Measurements from ENCODE around the gene ZNF513.

Gene ZNF513

GRCh38 chr2:27370816-27371620, 9.5 kb downstream of the ZNF513 start:
- no peaks in the 10 kb centered on the region for H3K9me2 ChIP-seq (ENCODE audit: low read depth, low read length)
- H3K4me1 ChIP-seq (ENCODE audit: insufficient read depth, low read length, severe bottlenecking), result peaks cover 25% of the 10 kb centered on the region
- no peaks in the 10 kb centered on the region for H3K9me3 ChIP-seq (ENCODE audit: low read length)
- H3F3A ChIP-seq (ENCODE audit: insufficient read depth, low read length), result no peaks in the 10 kb centered on the region
- no peaks in the 10 kb centered on the region for H4K20me1 ChIP-seq (ENCODE audit: insufficient read depth, low read length)
- peaks cover 62% of the 10 kb centered on the region for H3K36me3 ChIP-seq (ENCODE audit: insufficient read depth, low read length)
- peak overlapping the region; percentile 82 for H3K4me2 ChIP-seq (ENCODE audit: low read length)
- TF ChIP-seq EZH2 (IDR thresholded peaks at IDR 0.05; ENCODE audit: borderline replicate concordance, low read length) (no peak), CTCF (IDR thresholded peaks at IDR 0.05; ENCODE audit: low read length) (no peak)
- H3K9ac ChIP-seq (ENCODE audit: low read length), result peak overlapping the region; percentile 85
- H3K4me3 ChIP-seq (ENCODE audit: low read depth, low read length, poor library complexity, severe bottlenecking), result peak overlapping the region; percentile 88
- no peaks in the 10 kb centered on the region for H3K27me3 ChIP-seq (ENCODE audit: insufficient read depth, low read length)
- no peaks in the 10 kb centered on the region for H3K79me2 ChIP-seq (ENCODE audit: insufficient read depth, low read length)
- H2AFZ ChIP-seq (ENCODE audit: low read length), result no peak overlapping the region
- H3K27ac ChIP-seq (ENCODE audit: low read depth, low read length, poor library complexity, severe bottlenecking), result peak overlapping the region; percentile 71

GRCh38 chr2:27370026-27370815, 10.3 kb downstream of the ZNF513 start, which contains the start of the genes EIF2B4 and SNX17:
Gene EIF2B4 (minus strand): TSS chr2:27370338. CDS start chr2:27370314, 24 bp downstream.
Gene SNX17 (plus strand): TSS chr2:27370616. CDS start chr2:27370744, 128 bp downstream.
- no peaks in the 10 kb centered on the region for H4K20me1 ChIP-seq (ENCODE audit: insufficient read depth, low read length)
- H3F3A ChIP-seq (ENCODE audit: insufficient read depth, low read length), result no peaks in the 10 kb centered on the region
- peaks cover 60% of the 10 kb centered on the region for H3K36me3 ChIP-seq (ENCODE audit: insufficient read depth, low read length)
- H2AFZ ChIP-seq (ENCODE audit: low read length), result no peak within 1 kb of the TSS
- peaks cover 25% of the 10 kb centered on the region for H3K4me1 ChIP-seq (ENCODE audit: insufficient read depth, low read length, severe bottlenecking)
- peak within 1 kb of the TSS; percentile 88 for H3K4me3 ChIP-seq (ENCODE audit: low read depth, low read length, poor library complexity, severe bottlenecking)
- peak within 1 kb of the TSS; percentile 85 for H3K9ac ChIP-seq (ENCODE audit: low read length)
- H3K9me2 ChIP-seq (ENCODE audit: low read depth, low read length), result no peaks in the 10 kb centered on the region
- no peaks in the 10 kb centered on the region for H3K9me3 ChIP-seq (ENCODE audit: low read length)
- H3K79me2 ChIP-seq (ENCODE audit: insufficient read depth, low read length), result no peaks in the 10 kb centered on the region
- H3K27me3 ChIP-seq (ENCODE audit: insufficient read depth, low read length), result no peaks in the 10 kb centered on the region
- H3K4me2 ChIP-seq (ENCODE audit: low read length), result peak within 1 kb of the TSS; percentile 84
- H3K27ac ChIP-seq (ENCODE audit: low read depth, low read length, poor library complexity, severe bottlenecking), result peak within 1 kb of the TSS; percentile 71
- peak; percentile 86 for TF ChIP-seq CTCF (IDR thresholded peaks at IDR 0.05; ENCODE audit: low read length)
- TF ChIP-seq EZH2 (IDR thresholded peaks at IDR 0.05; ENCODE audit: borderline replicate concordance, low read length), result no peak

- Histone ChIP-seq H3K36me3 (ENCODE audit: insufficient read depth, low read length) (peaks cover 56% of the 10 kb centered on the region), H3K4me1 (ENCODE audit: insufficient read depth, low read length, severe bottlenecking) (peaks cover 25% of the 10 kb centered on the region), H4K20me1 (ENCODE audit: insufficient read depth, low read length) (no peaks in the 10 kb centered on the region), H3K27ac (ENCODE audit: low read depth, low read length, poor library complexity, severe bottlenecking) (peak overlapping the region; percentile 3), H3K79me2 (ENCODE audit: insufficient read depth, low read length) (no peaks in the 10 kb centered on the region), H3K9me2 (ENCODE audit: low read depth, low read length) (no peaks in the 10 kb centered on the region), H2AFZ (ENCODE audit: low read length) (no peak overlapping the region), H3K27me3 (ENCODE audit: insufficient read depth, low read length) (no peaks in the 10 kb centered on the region), H3K9ac (ENCODE audit: low read length) (peak overlapping the region; percentile 79), H3K4me2 (ENCODE audit: low read length) (peak overlapping the region; percentile 84), H3F3A (ENCODE audit: insufficient read depth, low read length) (no peaks in the 10 kb centered on the region), H3K9me3 (ENCODE audit: low read length) (no peaks in the 10 kb centered on the region), H3K4me3 (ENCODE audit: low read depth, low read length, poor library complexity, severe bottlenecking) (peak overlapping the region; percentile 88)
- TF ChIP-seq EZH2 (IDR thresholded peaks at IDR 0.05; ENCODE audit: borderline replicate concordance, low read length), result no peak
- TF ChIP-seq CTCF (IDR thresholded peaks at IDR 0.05; ENCODE audit: low read length), result no peak
Observed at GRCh38 chr2:27369471-27370025, 11.0 kb downstream of the ZNF513 start.

Data from OCI-LY1 (cell line).